Measurements from ENCODE around the gene PON1.

The PON1 gene

GRCh38 chr7:95324431-95324830 lies at the start of gene PON1:
TSS of gene PON1 (minus strand) at chr7:95324532. CDS start at chr7:95324475, 57 bp downstream.
- no peak for DNase-seq (ENCODE audit: low spot score)

- DNase-seq (ENCODE audit: low spot score) = no peak
Measured at GRCh38 chr7:95373323-95373722, 49.0 kb upstream of the PON1 start.

GRCh38 chr7:95368235-95368634 lies 43.9 kb upstream of the PON1 start:
- DNase-seq (ENCODE audit: low spot score) = no peak

- DNase-seq (ENCODE audit: low spot score) = no peak
Measured at GRCh38 chr7:95367606-95368005, 43.3 kb upstream of the PON1 start.

GRCh38 chr7:95365151-95365550 lies 40.8 kb upstream of the PON1 start:
- no peak for DNase-seq (ENCODE audit: low spot score)

GRCh38 chr7:95357623-95358022 lies 33.3 kb upstream of the PON1 start:
- no peak for DNase-seq (ENCODE audit: low spot score)

GRCh38 chr7:95342642-95343307 lies 18.4 kb upstream of the PON1 start:
- no peak for DNase-seq (ENCODE audit: low spot score)

GRCh38 chr7:95342029-95342428 lies 17.7 kb upstream of the PON1 start:
- no peak for DNase-seq (ENCODE audit: low spot score)

- DNase-seq (ENCODE audit: low spot score) = no peak
Measured at GRCh38 chr7:95340491-95340890, 16.2 kb upstream of the PON1 start.

- no peak for DNase-seq (ENCODE audit: low spot score)
Measured at GRCh38 chr7:95338832-95339231, 14.5 kb upstream of the PON1 start.

- no peak for DNase-seq (ENCODE audit: low spot score)
Measured at GRCh38 chr7:95335093-95335492, 10.8 kb upstream of the PON1 start.

- DNase-seq (ENCODE audit: low spot score) = no peak
Measured at GRCh38 chr7:95334447-95334846, 10.1 kb upstream of the PON1 start.

GRCh38 chr7:95330961-95331337 lies 6.6 kb upstream of the PON1 start:
- DNase-seq (ENCODE audit: low spot score) = no peak

GRCh38 chr7:95330204-95330960 lies 6.0 kb upstream of the PON1 start:
- peak; percentile 2 for DNase-seq (ENCODE audit: low spot score)

GRCh38 chr7:95327356-95327755 lies 3.0 kb upstream of the PON1 start:
- no peak for DNase-seq (ENCODE audit: low spot score)

- DNase-seq (ENCODE audit: low spot score) = no peak
Measured at GRCh38 chr7:95323410-95324129, 762 bp downstream of the PON1 start.

- no peak for DNase-seq (ENCODE audit: low spot score)
Measured at GRCh38 chr7:95322854-95323253, 1.5 kb downstream of the PON1 start.

GRCh38 chr7:95322396-95322795 lies 1.9 kb downstream of the PON1 start:
- no peak for DNase-seq (ENCODE audit: low spot score)

- no peak for DNase-seq (ENCODE audit: low spot score)
Measured at GRCh38 chr7:95321720-95322119, 2.6 kb downstream of the PON1 start.

GRCh38 chr7:95320651-95321050 lies 3.7 kb downstream of the PON1 start:
- no peak for DNase-seq (ENCODE audit: low spot score)

- no peak for DNase-seq (ENCODE audit: low spot score)
Measured at GRCh38 chr7:95319570-95319969, 4.8 kb downstream of the PON1 start.

GRCh38 chr7:95318501-95319100 lies 5.7 kb downstream of the PON1 start:
- no peak for DNase-seq (ENCODE audit: low spot score)

GRCh38 chr7:95317966-95318365 lies 6.4 kb downstream of the PON1 start:
- DNase-seq (ENCODE audit: low spot score) = no peak

Data from hematopoietic multipotent progenitor cell treated with erythropoietin and hydrocortisone succinate and interleukin-3 and kit ligand, for 15 days (in vitro differentiated cells).